ENCODE data around the gene LARP6. TPM values are rescaled to one million over a fixed set of nuclear protein-coding genes. Genes with fewer than 3 reads are reported as not detected.

LARP6 gene
- total and polyA plus RNA-seq, 2 of the 4 experiments (the other 2 are of a cell fraction): 36.4 to 135 TPM

- peak overlapping the region; percentile 91 for H2BK20ac ChIP-seq (ENCODE audit: low read depth, low read length)
- peak overlapping the region; percentile 36 for H3K56ac ChIP-seq (ENCODE audit: extremely low read depth, insufficient read depth, low read length)
- peak overlapping the region; percentile 87 for H3K18ac ChIP-seq (ENCODE audit: low read depth, low read length)
- peak overlapping the region; percentile 20 for H3K4me2 ChIP-seq (ENCODE audit: low read depth, low read length)
- BruUV-seq (replicated peaks): no TSS peak
- peaks cover 20% of the 10 kb centered on the region for H3K4me1 ChIP-seq (ENCODE audit: control insufficient read depth, insufficient read depth, low read length)
- peak overlapping the region; percentile 89 for H2BK5ac ChIP-seq (ENCODE audit: low read depth, low read length, poor library complexity, severe bottlenecking)
- H3K4me3 ChIP-seq (ENCODE audit: insufficient read depth, low read depth, low read length): no peak overlapping the region
- H3K14ac ChIP-seq (replicated peaks; ENCODE audit: low read depth, low read length): peak overlapping the region; percentile 76
- DNase-seq: peak; percentile 92
- H3K9me3 ChIP-seq (ENCODE audit: control insufficient read depth, insufficient read depth, low read length): no peaks in the 10 kb centered on the region
- peak overlapping the region; percentile 94 for H2AK5ac ChIP-seq (ENCODE audit: low read depth, low read length)
- H3K9ac ChIP-seq (ENCODE audit: low read depth, low read length): no peak overlapping the region
- peak overlapping the region; percentile 75 for H3K23ac ChIP-seq (ENCODE audit: low read depth, low read length)
- H4K20me1 ChIP-seq (ENCODE audit: insufficient read depth, low read length): no peaks in the 10 kb centered on the region
- H2BK15ac ChIP-seq (ENCODE audit: low read depth, low read length): peak overlapping the region; percentile 96
- in situ Hi-C loops (cut with MboI; ENCODE audit: low sequenced_read_pairs) (no loop called here), intact Hi-C loops (cut with micrococcal nuclease) (no loop called here), dilution Hi-C loops (cut with HindIII; ENCODE audit: low sequenced_read_pairs, unreplicated experiment) (no loop called here)
- ChIA-PET CTCF (interaction anchor here (1.7 kb wide), 1 partner anchor 11 kb away, joined by 12 read pairs; no protein-coding TSS in a partner anchor), POLR2A (ENCODE audit: unreplicated experiment) (no interaction called here)
- peaks cover 23% of the 10 kb centered on the region for H3K9me1 ChIP-seq (ENCODE audit: insufficient read depth, low read length)
- peak overlapping the region; percentile 77 for H2AK9ac ChIP-seq (replicated peaks; ENCODE audit: low read depth, low read length, poor library complexity)
- H3K27ac ChIP-seq (ENCODE audit: insufficient read depth, low read length): peak overlapping the region; percentile 82
- H2BK120ac ChIP-seq (ENCODE audit: low read depth, low read length): peak overlapping the region; percentile 92
- no CpG with 5 or more reads among the region's 4 CpGs for WGBS, 2 experiments (ENCODE audit: extremely low coverage in 2 of 2, insufficient read length in 1 of 2)
- no peaks in the 10 kb centered on the region for H3K36me3 ChIP-seq (ENCODE audit: control insufficient read depth, insufficient read depth, low read length)
- H4K91ac ChIP-seq (ENCODE audit: insufficient read depth, low read depth, low read length): peak overlapping the region; percentile 94
- H3K79me1 ChIP-seq (ENCODE audit: low read depth in 1 of 2, low read length in 2 of 2): peaks cover 0 to 20% of the 10 kb centered on the region in 2 experiments; a peak in 1 of 4 replicates
- peak; percentile 92 for ATAC-seq (ENCODE audit: low read depth)
- peak overlapping the region; percentile 77 for H2AFZ ChIP-seq (replicated peaks; ENCODE audit: low read length, poor library complexity)
- TF ChIP-seq POLR2A (IDR thresholded peaks at IDR 0.05; ENCODE audit: low read depth, low read length): 0 out of 2 replicates have a peak, but pooled peaks have one; percentile 19
- peak; percentile 77 for TF ChIP-seq FOS (IDR thresholded peaks at IDR 0.05; ENCODE audit: low read depth, low read length)
- TF ChIP-seq BHLHE40 (IDR thresholded peaks at IDR 0.05; ENCODE audit: low read depth, low read length): 0 out of 2 replicates have a peak, but pooled peaks have one; percentile 15
- TF ChIP-seq CTCF (conservative IDR thresholded peaks at IDR 0.05; ENCODE audit: low read depth, low read length): no peak
- no peak for TF ChIP-seq USF2 (IDR thresholded peaks at IDR 0.05; ENCODE audit: low read depth, low read length)
- H3K27me3 ChIP-seq (ENCODE audit: control insufficient read depth, insufficient read depth, low read length): no peaks in the 10 kb centered on the region
- H3K4ac ChIP-seq (ENCODE audit: low read depth, low read length): peak overlapping the region; percentile 90
- peak overlapping the region; percentile 54 to 71; a peak in 3 of 4 replicates for H4K8ac ChIP-seq (ENCODE audit: low read depth in 2 of 2, low read length in 2 of 2)
- peak overlapping the region; percentile 82 for H4K5ac ChIP-seq (ENCODE audit: low read depth, low read length)
Observed at GRCh38 chr15:70863450-70864218, 9.7 kb upstream of the LARP6 start.

Measured in IMR-90 (cell line).